H1 (cell line): Measurements from ENCODE around the gene KRTAP20-3. TPM values are rescaled to one million over a fixed set of nuclear protein-coding genes. Genes with fewer than 3 reads are reported as not detected.

Source experiments
- CTCF ChIA-PET: fragments of 300-600 bp; sonication (Branson Sonifier 250); formaldehyde crosslinking; loops from one replicate; lab custom pipeline; 2021; ENCODE audit not compliant: partially characterized antibody; lab: Charles Lee
- POLR2A ChIA-PET: fragments of 300-600 bp; sonication (Branson Sonifier 250); formaldehyde crosslinking; loops from one replicate; lab custom pipeline; 2021; ENCODE audit warnings: inconsistent platforms; ENCODE audit not compliant: partially characterized antibody; lab: Charles Lee
- DNase-seq, 2 experiments: peaks; one replicate each; pipeline versions ENCODE4 v3.0.0 to v3.0.0-alpha.2; 2010 to 2022; ENCODE audit warnings: low spot score in 2 of 2, low read depth in 1 of 2, mixed read lengths in 1 of 2
- FAIRE-seq: peaks from 2 replicates; lab custom pipeline; 2011; peaks lifted over from hg19 to GRCh38; lab: Jason Lieb, UNC
- H2AFZ ChIP-seq: 2 replicates; pipeline ENCODE4 v1.8.1; 2012; ENCODE audit warnings: low read length, inconsistent platforms
- H2AK5ac ChIP-seq: 2 replicates; pipeline ENCODE4 v1.6.1; 2013; ENCODE audit warnings: low read depth, low read length
- H2BK120ac ChIP-seq: replicated peaks from 2 replicates; pipeline ENCODE3; 2013; ENCODE audit warnings: low read depth, low read length, inconsistent platforms
- H2BK12ac ChIP-seq: 2 replicates; pipeline ENCODE4 v1.6.1; 2013; ENCODE audit warnings: low read depth, low read length
- H2BK15ac ChIP-seq: 2 replicates; pipeline ENCODE4 v1.6.1; 2013; ENCODE audit warnings: low read length
- H2BK20ac ChIP-seq: 2 replicates; pipeline ENCODE4 v1.6.1; 2013; ENCODE audit warnings: low read length
- H2BK5ac ChIP-seq: 2 replicates; pipeline ENCODE4 v1.6.1; 2013; ENCODE audit warnings: low read depth, low read length
- H3K14ac ChIP-seq: 2 replicates; pipeline ENCODE4 v1.6.1; 2013; ENCODE audit warnings: inconsistent platforms; ENCODE audit not compliant: insufficient read length
- H3K18ac ChIP-seq: 2 replicates; pipeline ENCODE4 v1.6.1; 2013; ENCODE audit warnings: low read length; ENCODE audit errors: extremely low read depth
- H3K23ac ChIP-seq: 2 replicates; pipeline ENCODE4 v1.6.1; 2013; ENCODE audit warnings: inconsistent platforms; ENCODE audit not compliant: insufficient read length
- H3K23me2 ChIP-seq: 2 replicates; pipeline ENCODE4 v1.6.1; 2013; ENCODE audit warnings: low read depth, low read length
- H3K27ac ChIP-seq: 2 replicates; pipeline ENCODE4 v1.6.1; 2011; ENCODE audit warnings: low read depth, low read length, inconsistent platforms
- H3K27me3 ChIP-seq, 4 experiments: replicated peaks in 1 of 4; 1 replicate in 1 of 4; 2 replicates in 3 of 4; pipeline versions ENCODE4 v1.6.1 to v1.8.1; 2011 to 2013; ENCODE audit warnings: low read length in 3 of 4, mild to moderate bottlenecking in 3 of 4, inconsistent platforms in 2 of 4, mixed read lengths in 2 of 4, moderate library complexity in 1 of 4; ENCODE audit not compliant: control insufficient read depth in 3 of 4, insufficient read depth in 3 of 4; ENCODE audit errors: extremely low read depth in 1 of 4
- H3K36me3 ChIP-seq, 4 experiments: 2 replicates each; pipeline versions ENCODE4 v1.6.1 to v1.8.1; 2011 to 2013; ENCODE audit warnings: mild to moderate bottlenecking in 4 of 4, low read length in 3 of 4, moderate library complexity in 2 of 4, control low read depth in 1 of 4, inconsistent platforms in 1 of 4; ENCODE audit not compliant: insufficient read depth in 4 of 4, control insufficient read depth in 2 of 4
- H3K4ac ChIP-seq: replicated peaks from 2 replicates; pipeline ENCODE3; 2013; ENCODE audit warnings: low read length, low read depth, mixed read lengths, inconsistent platforms; ENCODE audit not compliant: insufficient read length
- H3K4me1 ChIP-seq, 4 experiments: replicated peaks in 1 of 4; 1 replicate in 1 of 4; 2 replicates in 3 of 4; pipeline versions ENCODE4 v1.6.1 to v1.8.1; 2011 to 2013; ENCODE audit warnings: low read length in 3 of 4, inconsistent platforms in 2 of 4, mixed read lengths in 1 of 4; ENCODE audit not compliant: insufficient read depth in 4 of 4, control insufficient read depth in 3 of 4
- H3K4me2 ChIP-seq, 2 experiments: 2 replicates each; pipeline versions ENCODE4 v1.6.1 to v1.8.1; 2011 to 2013; ENCODE audit warnings: low read depth in 2 of 2, low read length in 2 of 2, control low read depth in 1 of 2, inconsistent platforms in 1 of 2, mild to moderate bottlenecking in 1 of 2; ENCODE audit not compliant: insufficient read depth in 1 of 2
- H3K4me3 ChIP-seq, 4 experiments: fragments of 200-600, 300-600 bp in 1 of 4; sonication (generic), shearing (Covaris generic), sonication (Bioruptor Twin) in 1 of 4; 2 replicates each; pipeline versions ENCODE4 v1.5.1 to v1.8.1; 2011 to 2016; ENCODE audit warnings: low read length in 4 of 4, low read depth in 3 of 4, control low read depth in 2 of 4, inconsistent platforms in 2 of 4, mild to moderate bottlenecking in 2 of 4, mixed read lengths in 1 of 4, moderate library complexity in 1 of 4; ENCODE audit not compliant: insufficient read depth in 2 of 4; ENCODE audit errors: extremely low read depth in 1 of 4
- H3K56ac ChIP-seq: replicated peaks from 2 replicates; pipeline ENCODE3; 2013; ENCODE audit warnings: low read depth, mild to moderate bottlenecking, mixed read lengths, low read length, inconsistent platforms; ENCODE audit not compliant: insufficient read length
- H3K79me1 ChIP-seq: 2 replicates; pipeline ENCODE4 v1.6.1; 2013; ENCODE audit warnings: low read depth, low read length, control low read depth
- H3K79me2 ChIP-seq, 2 experiments: 2 replicates each; pipeline versions ENCODE4 v1.6.1 to v1.8.1; 2012 to 2013; ENCODE audit warnings: low read length in 2 of 2, mild to moderate bottlenecking in 2 of 2, inconsistent platforms in 1 of 2; ENCODE audit not compliant: insufficient read depth in 2 of 2, control insufficient read depth in 1 of 2
- H3K9ac ChIP-seq, 4 experiments: replicated peaks in 1 of 4; 1 replicate in 1 of 4; 2 replicates in 3 of 4; pipeline versions ENCODE4 v1.6.1 to v1.8.1; 2011 to 2013; ENCODE audit warnings: low read depth in 3 of 4, low read length in 3 of 4, control low read depth in 2 of 4, mild to moderate bottlenecking in 2 of 4, moderate library complexity in 2 of 4, inconsistent platforms in 1 of 4; ENCODE audit errors: extremely low read depth in 1 of 4
- H3K9me3 ChIP-seq, 2 experiments: 2 replicates each; pipeline versions ENCODE4 v1.6.1 to v1.8.1; 2012 to 2013; ENCODE audit warnings: mild to moderate bottlenecking in 2 of 2, moderate library complexity in 2 of 2, control low read depth in 1 of 2, inconsistent platforms in 1 of 2, low read depth in 1 of 2, low read length in 1 of 2, mixed read lengths in 1 of 2; ENCODE audit not compliant: insufficient read depth in 2 of 2
- H4K20me1 ChIP-seq, 2 experiments: replicated peaks in 1 of 2; 2 replicates each; pipeline versions ENCODE3 to v1.8.1; 2011 to 2013; ENCODE audit warnings: inconsistent platforms in 2 of 2, low read length in 2 of 2, mild to moderate bottlenecking in 1 of 2; ENCODE audit not compliant: insufficient read depth in 2 of 2, control insufficient read depth in 1 of 2
- H4K5ac ChIP-seq: 2 replicates; pipeline ENCODE4 v1.6.1; 2013; ENCODE audit warnings: low read length, low read depth, mixed read lengths, inconsistent platforms; ENCODE audit not compliant: insufficient read length
- H4K8ac ChIP-seq: 2 replicates; pipeline ENCODE4 v1.8.0; 2013; ENCODE audit warnings: mild to moderate bottlenecking, moderate library complexity, low read length, inconsistent platforms; ENCODE audit not compliant: insufficient read depth; ENCODE audit errors: extremely low read depth
- H4K91ac ChIP-seq: replicated peaks from 2 replicates; pipeline ENCODE3; 2013; ENCODE audit warnings: low read length, mixed read lengths, inconsistent platforms; ENCODE audit not compliant: insufficient read length
- EGR1 ChIP-seq: IDR thresholded peaks from 2 replicates; pipeline ENCODE4 v1.6.1; 2011; ENCODE audit warnings: low read depth, low read length, borderline replicate concordance
- ZNF274 ChIP-seq: IDR thresholded peaks from 2 replicates; pipeline ENCODE4 v1.7.0; 2012; ENCODE audit warnings: low read length, borderline replicate concordance; ENCODE audit errors: extremely low read depth
- WGBS, 2 experiments: shearing (Covaris generic) in 1 of 2; methylation state at CpG; one replicate each; pipeline versions ENCODE4 v1.1.6 to v1.1.7; 2013 to 2015; ENCODE audit warnings: low lambda C conversion rate in 2 of 2, mixed read lengths in 2 of 2, inconsistent platforms in 1 of 2, low coverage in 1 of 2, missing lambda C conversion rate in 1 of 2; ENCODE audit not compliant: insufficient replicate concordance in 2 of 2, insufficient coverage in 1 of 2, insufficient read length in 1 of 2; ENCODE audit errors: extremely low coverage in 1 of 2, missing lambda C conversion rate in 1 of 2; 5-methylcytosine and 5-hydroxymethylcytosine counted together
- polyA plus RNA-seq, 7 experiments: library from polyadenylated mRNA; depleted of rRNA in 3 of 7; stranded (reverse) in 5 of 7; unstranded in 2 of 7; fragments of >200 nt in 5 of 7; fragments of 200-250 nt in 2 of 7; gene quantifications; 1 replicate in 5 of 7; 2 replicates in 1 of 7; 4 replicates in 1 of 7; pipeline versions ENCODE4 v1.2.1 to v1.2.3, GENCODE V29; 2011 to 2013; ENCODE audit warnings: missing spikeins in 2 of 7, mixed read lengths in 2 of 7
- total RNA-seq: library from RNA; stranded (reverse); fragmentation: NEBNext Ultra II Directional; extraction: Animal tissue kit (Norgen Biotek cat#: 25700); gene quantifications from 2 replicates; pipeline ENCODE4 v1.2.1, GENCODE V29; 2021

KRTAP20-3 gene
- total and polyA plus RNA-seq, 2 of the 8 experiments (the other 6 are each of a cell fraction or from before 2014, with no cell fraction given): not detected

DNA sequence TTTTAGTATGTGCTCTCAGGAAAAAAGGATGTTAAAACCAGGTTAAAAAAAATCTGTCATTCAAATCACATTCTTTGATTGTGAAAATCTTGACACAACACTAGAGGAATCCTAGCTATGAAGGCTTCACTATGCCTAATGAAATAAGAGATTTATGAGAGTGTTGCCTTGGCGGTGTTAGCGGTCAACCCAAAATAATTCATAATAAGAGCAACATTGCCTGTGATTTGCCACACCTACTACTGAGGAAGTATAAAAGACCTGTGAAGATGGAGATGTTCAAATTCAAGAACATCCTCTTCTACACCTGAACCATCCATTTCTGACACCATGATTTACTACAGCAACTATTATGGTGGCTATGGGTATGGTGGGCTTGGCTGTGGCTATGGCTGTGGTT is 26.5 kb upstream of the KRTAP20-3 start, which contains the start of gene KRTAP20-1:
Gene KRTAP20-1 (plus strand): TSS at position 301 of the 400 bp plus-strand sequence. CDS start 30 bp downstream, at position 331.
- no peak within 1 kb of the TSS for H2AK5ac ChIP-seq
- no peak within 1 kb of the TSS for H3K4me2 ChIP-seq
- H3K56ac ChIP-seq: no peak within 1 kb of the TSS
- H3K23me2 ChIP-seq: no peaks in the 10 kb centered on the region
- TF ChIP-seq EGR1: no peak
- no peak for TF ChIP-seq ZNF274
- FAIRE-seq (no peak), DNase-seq (no peak)
- H2BK15ac ChIP-seq: no peak within 1 kb of the TSS
- H2AFZ ChIP-seq: no peak within 1 kb of the TSS
- no peak within 1 kb of the TSS for H2BK5ac ChIP-seq
- no peaks in the 10 kb centered on the region for H3K27me3 ChIP-seq
- no peak within 1 kb of the TSS for H3K23ac ChIP-seq
- H4K8ac ChIP-seq: no peak within 1 kb of the TSS
- no peak within 1 kb of the TSS for H3K9ac ChIP-seq
- no peaks in the 10 kb centered on the region for H3K4me1 ChIP-seq
- H3K79me2 ChIP-seq: no peaks in the 10 kb centered on the region
- no peaks in the 10 kb centered on the region for H3K79me1 ChIP-seq
- no peaks in the 10 kb centered on the region for H4K20me1 ChIP-seq
- no peak within 1 kb of the TSS for H3K4me3 ChIP-seq
- H2BK20ac ChIP-seq: no peak within 1 kb of the TSS
- H3K9me3 ChIP-seq: no peaks in the 10 kb centered on the region; a peak in 1 of 4 replicates
- no peak within 1 kb of the TSS for H2BK120ac ChIP-seq
- POLR2A ChIA-PET: no interaction called here
- CTCF ChIA-PET: interaction anchor here (1.5 kb wide), 1 partner anchor 10 kb away, joined by 4 read pairs; no protein-coding TSS in a partner anchor
- H2BK12ac ChIP-seq: no peak within 1 kb of the TSS
- no peak within 1 kb of the TSS for H3K18ac ChIP-seq
- H3K14ac ChIP-seq: no peak within 1 kb of the TSS
- 100% methylated on average over 2 of the region's 2 CpGs; no CpG with 5 or more reads in 1 of the 2 experiments for WGBS, 2 experiments
- H3K4ac ChIP-seq: no peak within 1 kb of the TSS
- no peak within 1 kb of the TSS for H3K27ac ChIP-seq
- H4K5ac ChIP-seq: no peak within 1 kb of the TSS
- H3K36me3 ChIP-seq: no peaks in the 10 kb centered on the region
- no peak within 1 kb of the TSS for H4K91ac ChIP-seq
